Astrocyte (in vitro differentiated cells and primary cell): ENCODE results near the gene ANKLE2. TPM values are rescaled to one million over a fixed set of nuclear protein-coding genes. Genes with fewer than 3 reads are reported as not detected.

Experiments
- DNase-seq: peaks from one replicate; pipeline ENCODE4 v3.0.0-alpha.2; 2010; ENCODE audit warnings: low read depth
- FAIRE-seq: peaks from 2 replicates; lab custom pipeline; 2011; peaks lifted over from hg19 to GRCh38; lab: Jason Lieb, UNC
- H2AFZ ChIP-seq: 2 replicates; pipeline ENCODE4 v1.6.0; 2012; ENCODE audit warnings: low read depth, low read length, inconsistent platforms
- H3K27ac ChIP-seq: 2 replicates; pipeline ENCODE4 v1.5.1; 2011; ENCODE audit warnings: low read depth, low read length, inconsistent platforms
- H3K27me3 ChIP-seq: 2 replicates; pipeline ENCODE4 v1.6.0; 2011; ENCODE audit warnings: low read length, inconsistent platforms; ENCODE audit not compliant: insufficient read depth
- H3K36me3 ChIP-seq: 2 replicates; pipeline ENCODE4 v1.5.1; 2011; ENCODE audit warnings: low read length, inconsistent platforms; ENCODE audit not compliant: insufficient read depth
- H3K4me1 ChIP-seq: 2 replicates; pipeline ENCODE4 v1.5.1; 2011; ENCODE audit warnings: low read length, inconsistent platforms; ENCODE audit not compliant: insufficient read depth
- H3K4me2 ChIP-seq: 2 replicates; pipeline ENCODE4 v1.6.0; 2012; ENCODE audit warnings: low read length, inconsistent platforms
- H3K4me3 ChIP-seq: 2 replicates; pipeline ENCODE4 v1.5.1; 2011; ENCODE audit warnings: low read depth, mild to moderate bottlenecking, low read length, inconsistent platforms; ENCODE audit not compliant: insufficient read depth
- H3K79me2 ChIP-seq: 2 replicates; pipeline ENCODE4 v1.6.0; 2012; ENCODE audit warnings: mild to moderate bottlenecking, low read length, inconsistent platforms; ENCODE audit not compliant: insufficient read depth
- H3K9ac ChIP-seq: 2 replicates; pipeline ENCODE4 v1.6.0; 2012; ENCODE audit warnings: mild to moderate bottlenecking, low read length, inconsistent platforms
- H3K9me3 ChIP-seq: 2 replicates; pipeline ENCODE4 v1.5.1; 2012; ENCODE audit warnings: low read depth, mild to moderate bottlenecking, low read length, inconsistent platforms; ENCODE audit not compliant: insufficient read depth
- H4K20me1 ChIP-seq: 2 replicates; pipeline ENCODE4 v1.6.0; 2012; ENCODE audit warnings: low read length, inconsistent platforms; ENCODE audit not compliant: insufficient read depth
- H3K27ac Mint-ChIP-seq: one replicate; pipeline ENCODE4 v1.8.0; 2021; ENCODE audit warnings: mild to moderate bottlenecking, mixed read lengths; ENCODE audit not compliant: unreplicated experiment
- H3K27me3 Mint-ChIP-seq: one replicate; pipeline ENCODE4 v1.8.0; 2021; ENCODE audit warnings: low read depth, mixed read lengths; ENCODE audit not compliant: unreplicated experiment
- H3K36me3 Mint-ChIP-seq: one replicate; pipeline ENCODE4 v1.8.0; 2021; ENCODE audit warnings: low read depth, mixed read lengths; ENCODE audit not compliant: unreplicated experiment
- H3K4me1 Mint-ChIP-seq: one replicate; pipeline ENCODE4 v1.8.0; 2021; ENCODE audit warnings: low read depth, mixed read lengths; ENCODE audit not compliant: unreplicated experiment
- H3K4me3 Mint-ChIP-seq: one replicate; pipeline ENCODE4 v1.8.0; 2021; ENCODE audit warnings: mild to moderate bottlenecking, moderate library complexity, mixed read lengths; ENCODE audit not compliant: unreplicated experiment
- H3K9me3 Mint-ChIP-seq: one replicate; pipeline ENCODE4 v1.8.0; 2021; ENCODE audit warnings: mild to moderate bottlenecking, mixed read lengths; ENCODE audit not compliant: unreplicated experiment
- CTCF ChIP-seq: IDR thresholded peaks from 2 replicates; pipeline ENCODE4 v1.5.1; 2011; ENCODE audit warnings: low read depth, mild to moderate bottlenecking, inconsistent platforms, low read length, moderate library complexity; ENCODE audit not compliant: insufficient read depth
- EZH2 ChIP-seq: IDR thresholded peaks from 2 replicates; pipeline ENCODE4 v1.6.1; 2012; ENCODE audit warnings: mild to moderate bottlenecking, low read length, inconsistent platforms; ENCODE audit not compliant: insufficient read depth
- total RNA-seq: library from RNA; stranded (reverse); gene quantifications from 2 replicates; pipeline ENCODE4 v1.2.1, GENCODE V29; 2021

The ANKLE2 gene
- total RNA-seq, 1 donor from 2014 or later: 140 TPM

- no peak overlapping the region for H2AFZ ChIP-seq
- H3K9ac ChIP-seq: no peak overlapping the region
- H3K4me2 ChIP-seq: no peak overlapping the region
- Mint-ChIP-seq H3K27me3 (no peaks in the 10 kb centered on the region), H3K27ac (no peak overlapping the region), H3K36me3 (peaks cover 11% of the 10 kb centered on the region), H3K4me3 (no peak overlapping the region), H3K9me3 (no peaks in the 10 kb centered on the region), H3K4me1 (no peaks in the 10 kb centered on the region)
- no peaks in the 10 kb centered on the region for H3K27me3 ChIP-seq
- H3K4me1 ChIP-seq: no peaks in the 10 kb centered on the region
- FAIRE-seq (no peak), DNase-seq (no peak)
- TF ChIP-seq CTCF: no peak
- no peak for TF ChIP-seq EZH2
- H3K4me3 ChIP-seq: no peak overlapping the region
- no peaks in the 10 kb centered on the region for H3K9me3 ChIP-seq
- peaks cover 23% of the 10 kb centered on the region for H3K79me2 ChIP-seq
- H3K36me3 ChIP-seq: peaks cover 58% of the 10 kb centered on the region
- no peak overlapping the region for H3K27ac ChIP-seq
- H4K20me1 ChIP-seq: peaks cover 67% of the 10 kb centered on the region
Observed at GRCh38 chr12:132774646-132775275, 13.1 kb upstream of the ANKLE2 start.

GRCh38 chr12:132774159-132774558 is 12.5 kb upstream of the ANKLE2 start:
- Mint-ChIP-seq H3K4me3 (no peak overlapping the region), H3K9me3 (no peaks in the 10 kb centered on the region), H3K36me3 (peaks cover 11% of the 10 kb centered on the region), H3K4me1 (no peaks in the 10 kb centered on the region), H3K27me3 (no peaks in the 10 kb centered on the region), H3K27ac (no peak overlapping the region)
- no peak for DNase-seq
- H3K27me3 ChIP-seq: no peaks in the 10 kb centered on the region
- H3K9me3 ChIP-seq: no peaks in the 10 kb centered on the region
- no peak for FAIRE-seq
- peaks cover 68% of the 10 kb centered on the region for H4K20me1 ChIP-seq
- H3K4me2 ChIP-seq: no peak overlapping the region
- no peak overlapping the region for H3K27ac ChIP-seq
- H3K4me3 ChIP-seq: no peak overlapping the region
- TF ChIP-seq EZH2 (no peak), CTCF (no peak)
- H3K36me3 ChIP-seq: peaks cover 57% of the 10 kb centered on the region
- H2AFZ ChIP-seq: no peak overlapping the region
- no peaks in the 10 kb centered on the region for H3K4me1 ChIP-seq
- peaks cover 19% of the 10 kb centered on the region for H3K79me2 ChIP-seq
- no peak overlapping the region for H3K9ac ChIP-seq
